Pulmonary artery endothelial cell (primary cell): ENCODE data around the gene DCST2. TPM values are rescaled to one million over a fixed set of nuclear protein-coding genes. Genes with fewer than 3 reads are reported as not detected.

Experiments used
- DNase-seq: peaks from one replicate; pipeline ENCODE4 v3.0.0-alpha.2; 2011; ENCODE audit warnings: low read depth, low spot score
- total RNA-seq: library from RNA; depleted of rRNA; stranded (reverse); fragments of >200 nt; gene quantifications from 2 replicates; pipeline ENCODE4 v1.2.3, GENCODE V29; 2014

DCST2 gene
- total RNA-seq, 1 donor from 2014 or later, result 0.07 TPM

DNA sequence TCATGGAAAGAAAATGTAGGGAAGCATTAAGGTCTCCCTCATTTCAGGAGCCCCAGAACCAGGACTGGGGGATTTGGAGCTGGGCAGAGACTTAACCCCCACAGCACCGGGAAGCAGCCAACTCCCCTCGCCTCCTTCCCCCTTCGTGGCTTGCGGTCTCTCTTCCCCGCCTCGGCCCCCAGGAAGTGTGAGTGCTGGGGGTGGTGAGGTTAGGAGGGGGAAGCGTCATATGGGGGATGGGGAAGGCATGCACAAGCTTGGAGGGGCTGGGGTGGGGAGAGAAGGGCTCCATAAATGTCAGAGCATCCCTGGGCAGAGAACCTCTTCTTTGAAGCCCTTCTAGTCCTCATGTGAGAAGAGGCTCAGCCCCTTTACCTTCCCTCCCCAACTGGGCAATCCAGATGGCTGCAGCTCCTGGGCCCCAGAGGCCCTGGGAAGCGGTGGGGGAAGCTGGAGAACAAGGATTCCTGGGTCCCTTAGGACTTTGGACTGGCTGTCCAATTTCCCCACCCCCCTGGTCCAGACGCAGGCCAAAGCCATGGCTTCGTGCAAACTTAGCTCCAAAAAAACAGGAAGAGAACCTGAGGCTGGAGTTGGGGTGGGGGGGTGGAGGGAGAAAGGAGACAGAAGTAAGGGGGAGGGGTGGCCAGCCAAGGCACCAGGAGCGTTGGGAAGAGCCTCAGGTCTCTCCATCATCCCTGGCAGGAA, 23.2 kb downstream of the DCST2 start:
- no peak for DNase-seq

DNA sequence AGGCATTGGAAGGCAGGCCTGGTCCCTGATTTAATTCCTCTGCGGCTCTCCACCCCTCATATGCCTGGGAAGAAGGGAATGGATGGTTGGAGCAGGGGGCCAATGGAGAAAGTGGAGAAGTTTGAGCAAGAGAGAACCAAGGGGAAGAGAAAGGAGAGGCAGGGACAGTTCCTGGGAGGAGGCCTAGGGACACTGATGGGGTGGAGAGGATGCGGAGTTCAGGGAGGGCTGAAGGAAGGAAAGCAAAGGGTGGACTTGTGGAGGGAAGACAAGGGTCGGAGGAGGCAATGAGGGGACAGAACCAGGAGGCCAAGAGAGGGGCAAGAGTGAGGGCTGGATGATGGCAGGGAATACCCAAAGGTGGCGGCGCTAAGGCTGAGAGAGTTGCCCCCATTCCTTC, 23.8 kb downstream of the DCST2 start:
- no peak for DNase-seq

DNA sequence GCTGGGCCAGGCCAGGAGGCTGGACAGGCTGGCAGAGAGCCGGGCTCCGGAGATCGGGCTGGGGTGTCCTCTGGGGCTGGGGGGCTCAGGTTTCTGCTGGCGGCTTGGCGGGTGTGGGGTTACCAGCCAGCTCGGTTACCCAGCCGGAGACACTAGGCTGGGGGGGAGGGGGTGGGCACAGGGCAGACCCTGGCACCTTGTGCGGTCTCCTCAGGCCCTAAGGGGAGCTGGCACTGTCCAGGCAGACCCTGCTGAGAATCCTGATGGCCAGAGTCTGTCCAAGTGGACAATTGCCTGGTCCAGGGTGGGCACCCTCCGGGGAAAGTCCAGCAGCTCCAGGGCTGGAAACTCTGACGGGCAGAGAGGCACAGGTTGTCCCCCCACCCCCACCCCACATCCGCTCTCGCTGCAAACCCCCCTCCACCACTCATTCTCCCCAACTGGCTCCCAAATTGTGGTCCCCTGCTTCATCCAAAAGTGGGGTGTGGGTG, 24.3 kb downstream of the DCST2 start:
- DNase-seq, result no peak

DNA sequence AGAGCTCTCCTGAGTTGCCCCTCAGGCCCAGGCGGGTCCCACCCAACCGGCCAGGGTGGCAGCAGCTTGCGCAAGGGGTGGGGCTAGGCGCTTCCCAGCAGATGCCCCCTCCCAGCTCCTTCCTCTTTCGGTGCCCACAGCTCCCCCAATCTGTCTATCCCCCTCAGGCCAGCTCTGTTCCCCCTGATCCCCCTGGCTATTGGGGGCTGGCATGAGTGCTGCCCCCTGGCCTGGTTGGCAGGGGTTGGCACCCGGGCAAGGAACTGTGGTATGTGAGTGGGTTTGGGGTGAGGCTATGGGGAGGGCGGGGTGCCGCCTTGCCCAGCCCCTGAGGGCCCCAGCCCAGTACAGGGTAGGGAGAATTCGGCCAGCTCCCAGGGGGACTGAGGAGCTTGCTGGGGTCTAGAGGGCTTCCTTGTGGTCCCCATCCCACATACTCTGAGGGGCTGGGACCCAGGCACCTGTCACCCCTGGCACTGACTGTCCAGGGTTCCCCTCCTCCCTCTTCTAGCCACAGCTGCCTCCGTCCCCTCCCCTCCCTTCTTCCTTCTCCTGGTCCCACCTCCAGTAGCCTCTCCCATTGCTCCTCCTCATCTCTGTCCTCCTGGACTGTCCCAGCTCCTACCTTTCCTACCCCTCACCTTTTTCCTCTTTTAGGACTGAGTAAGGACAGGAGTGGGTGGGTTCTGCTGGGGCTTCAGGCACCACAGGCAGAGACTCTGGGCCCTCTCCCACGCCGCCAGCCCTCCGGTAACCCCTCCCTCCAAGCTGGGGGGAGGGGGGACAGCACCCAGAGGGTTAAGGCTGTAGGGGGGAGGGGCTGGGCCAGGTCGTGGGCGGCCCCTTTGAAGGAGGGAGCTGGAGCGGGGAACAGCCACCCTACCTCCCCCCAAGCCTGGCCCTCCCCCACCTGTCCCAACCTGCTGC, 25.3 kb downstream of the DCST2 start:
- DNase-seq, result no peak

DNA sequence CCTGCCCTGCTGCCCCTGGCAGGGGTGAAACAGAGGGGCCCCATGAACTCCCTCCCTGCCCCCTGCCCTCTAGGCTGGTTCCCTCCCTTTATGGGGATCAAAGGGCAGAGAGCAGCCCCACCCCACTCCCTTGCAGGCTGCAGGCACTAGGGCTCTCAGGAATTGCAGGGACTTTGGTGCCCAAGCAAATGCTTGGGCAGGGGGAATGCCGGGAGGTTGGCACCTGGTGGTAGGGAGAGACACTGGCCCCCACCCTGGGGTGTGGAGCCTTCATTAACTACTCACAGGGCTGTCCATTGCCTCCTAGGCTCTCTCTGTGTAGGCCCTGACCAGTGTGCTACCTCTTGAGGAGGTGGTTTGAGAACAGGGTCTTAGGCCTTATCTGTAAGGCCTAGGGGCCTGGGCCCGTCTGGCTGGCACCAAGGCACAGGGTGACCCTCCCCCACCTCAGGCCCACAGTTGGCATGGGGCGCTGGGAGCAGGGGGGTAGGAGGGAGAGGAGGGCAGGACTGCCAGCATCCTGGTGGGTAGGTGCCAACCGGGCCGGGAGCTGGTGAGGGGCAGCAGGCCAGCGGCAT, 26.2 kb downstream of the DCST2 start:
- DNase-seq, result no peak

DNA sequence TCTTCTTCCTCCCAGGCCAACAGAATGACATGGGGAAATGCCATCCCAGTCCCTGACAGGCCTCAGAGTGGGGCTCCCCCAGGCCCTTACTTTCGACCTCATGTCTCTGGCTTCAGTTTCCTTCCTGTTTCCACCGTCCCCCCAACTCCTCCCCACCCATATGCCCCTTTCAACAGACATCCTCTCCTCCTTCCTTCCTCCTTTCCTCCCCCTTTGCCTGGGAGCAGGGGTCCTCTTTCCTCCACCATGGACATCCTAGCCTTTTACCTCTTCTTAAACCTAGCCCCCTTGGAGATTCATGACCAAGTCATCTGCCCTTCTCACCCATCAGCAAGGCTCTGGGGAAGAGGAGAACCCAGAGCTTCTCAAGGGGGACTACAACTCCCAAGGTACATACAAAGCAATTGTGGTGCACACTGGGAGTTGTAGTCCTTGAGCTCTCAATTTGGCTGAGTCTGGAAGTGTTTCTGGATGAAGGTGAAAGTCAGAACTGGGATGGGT, 26.9 kb downstream of the DCST2 start:
- no peak for DNase-seq

DNA sequence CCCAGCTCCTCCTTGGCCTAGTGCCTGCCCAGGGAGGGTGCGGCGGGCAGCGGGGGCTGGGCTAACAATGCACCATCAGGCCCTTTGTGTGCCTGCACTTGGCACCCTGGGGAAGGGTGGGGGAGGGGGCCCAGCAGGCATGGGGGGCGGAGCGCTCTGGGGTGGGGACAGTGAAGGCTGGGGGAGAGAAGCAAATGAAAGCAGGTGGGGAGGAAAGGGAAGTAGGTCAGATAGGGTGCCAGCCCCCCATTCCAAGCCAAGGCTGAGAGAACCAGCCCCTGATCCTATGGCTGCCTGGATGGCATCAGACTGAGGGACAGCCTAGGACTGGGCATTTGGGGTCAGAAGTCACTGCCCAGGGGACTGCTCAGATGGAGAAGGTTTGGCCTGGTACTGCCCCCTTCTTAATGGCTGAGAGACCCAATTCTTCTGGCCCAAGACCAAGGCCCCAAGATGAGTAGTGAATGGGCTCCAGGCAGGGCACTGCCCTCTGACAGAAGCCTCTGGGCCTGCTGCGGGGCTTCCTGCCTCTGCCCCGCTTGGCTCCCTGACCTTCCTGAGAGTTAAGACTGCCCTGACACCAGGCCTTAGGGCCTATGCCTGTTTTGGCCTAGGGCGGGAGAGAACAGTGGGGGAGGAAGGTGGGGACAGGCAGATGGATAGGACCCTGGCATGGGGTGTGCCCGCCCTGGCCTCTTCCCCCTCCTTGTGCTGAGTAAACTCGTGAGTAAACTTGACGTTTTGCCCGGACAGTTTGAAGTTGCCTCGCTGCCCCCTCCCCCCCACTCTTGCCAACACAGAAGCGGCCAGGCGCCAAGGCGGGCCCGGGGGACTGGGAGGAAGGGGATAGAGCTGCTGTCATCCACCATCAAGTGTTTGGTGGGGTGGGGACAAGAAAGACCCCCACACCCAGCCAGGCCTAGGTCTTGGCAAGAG, 28.2 kb downstream of the DCST2 start:
- no peak for DNase-seq

DNA sequence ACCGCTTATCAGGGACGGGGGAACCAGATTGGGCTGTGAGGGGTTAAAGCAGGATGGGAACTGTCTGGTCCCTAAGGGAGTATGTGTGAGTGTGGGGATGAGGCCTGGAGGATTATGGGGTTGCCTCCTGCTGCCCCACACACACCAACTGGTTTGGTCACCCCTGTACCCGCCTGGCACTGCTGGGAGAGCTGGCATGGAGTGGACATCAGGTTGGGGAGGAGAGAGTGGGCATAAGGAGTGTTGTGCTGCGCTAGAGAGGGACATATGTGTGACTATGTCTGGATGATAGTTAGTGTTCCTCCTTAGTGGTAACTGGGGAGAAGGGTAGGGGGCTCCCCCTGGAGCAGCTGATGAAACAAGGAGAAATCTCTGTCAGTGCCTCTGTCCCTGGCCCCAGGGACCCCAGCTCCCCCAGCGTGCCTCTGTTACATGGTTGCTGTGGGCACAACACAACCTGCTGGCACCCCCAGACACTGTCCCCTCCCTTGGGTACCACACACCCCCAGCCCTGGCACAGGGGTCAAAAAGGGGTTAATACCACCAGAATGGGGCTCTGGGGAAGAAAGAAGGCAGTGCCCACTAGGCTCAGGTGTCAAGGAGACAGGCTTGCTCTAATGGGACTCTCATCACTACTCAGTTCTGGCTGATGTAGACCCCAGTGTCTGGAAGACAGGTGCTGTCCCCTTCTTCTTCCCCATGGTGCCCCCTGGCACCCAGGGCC, 29.1 kb downstream of the DCST2 start:
- no peak for DNase-seq

DNA sequence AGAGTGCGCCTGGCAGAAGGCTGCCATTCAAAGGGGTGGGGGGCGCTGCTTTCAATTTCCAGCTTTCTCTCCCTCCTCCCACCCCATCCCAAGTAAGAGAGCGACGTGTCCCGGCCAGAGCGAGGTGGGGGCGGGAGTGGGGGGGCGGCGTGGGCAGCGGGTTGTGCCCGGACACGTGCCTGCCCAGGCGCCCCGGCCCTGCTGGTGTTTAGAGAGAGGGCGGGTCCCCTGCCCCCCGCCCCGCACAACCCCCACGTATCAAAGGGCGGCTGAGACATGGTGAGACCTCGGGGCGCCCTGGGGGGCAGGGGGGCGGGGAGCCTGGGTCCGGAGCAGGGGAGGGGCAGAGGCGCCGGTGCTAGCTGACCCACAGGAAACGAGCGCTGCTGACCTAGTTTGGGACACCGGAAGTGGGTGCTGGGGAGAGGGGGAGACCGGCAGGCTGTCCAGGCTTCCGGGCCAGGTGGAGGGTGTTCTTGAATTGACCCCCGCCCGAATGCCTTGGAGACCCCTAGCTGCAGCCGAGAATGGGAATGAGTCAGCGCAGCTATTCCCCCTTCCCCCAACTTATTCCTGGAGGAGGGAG, 29.7 kb downstream of the DCST2 start:
- DNase-seq, result no peak

DNA sequence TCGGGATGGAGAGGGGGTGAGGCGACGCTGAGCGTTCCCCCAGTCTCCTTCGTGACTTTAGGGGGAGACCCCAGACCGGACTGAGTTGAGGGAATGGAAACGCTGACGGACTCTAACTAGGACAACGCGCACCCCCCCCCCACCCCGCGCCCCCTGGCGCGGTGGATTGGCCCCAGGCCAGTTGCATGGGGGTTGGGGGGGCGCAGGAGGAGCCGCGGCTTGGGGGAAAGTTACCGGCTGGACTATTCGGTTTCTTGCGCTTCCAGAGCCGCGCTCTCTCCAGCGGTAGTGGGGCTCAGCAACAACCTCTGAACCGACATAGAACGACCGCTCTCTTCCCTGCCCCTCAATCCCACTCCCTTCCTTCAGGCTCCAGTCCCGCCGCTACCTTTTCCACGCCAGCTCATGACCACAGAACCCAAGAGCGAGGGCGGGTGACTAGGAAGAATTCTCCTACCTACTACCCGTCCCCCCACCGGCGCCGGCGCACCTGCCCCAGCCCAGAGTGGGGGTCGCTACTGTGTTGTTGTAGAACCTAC, 30.3 kb downstream of the DCST2 start:
- DNase-seq, result no peak

DNA sequence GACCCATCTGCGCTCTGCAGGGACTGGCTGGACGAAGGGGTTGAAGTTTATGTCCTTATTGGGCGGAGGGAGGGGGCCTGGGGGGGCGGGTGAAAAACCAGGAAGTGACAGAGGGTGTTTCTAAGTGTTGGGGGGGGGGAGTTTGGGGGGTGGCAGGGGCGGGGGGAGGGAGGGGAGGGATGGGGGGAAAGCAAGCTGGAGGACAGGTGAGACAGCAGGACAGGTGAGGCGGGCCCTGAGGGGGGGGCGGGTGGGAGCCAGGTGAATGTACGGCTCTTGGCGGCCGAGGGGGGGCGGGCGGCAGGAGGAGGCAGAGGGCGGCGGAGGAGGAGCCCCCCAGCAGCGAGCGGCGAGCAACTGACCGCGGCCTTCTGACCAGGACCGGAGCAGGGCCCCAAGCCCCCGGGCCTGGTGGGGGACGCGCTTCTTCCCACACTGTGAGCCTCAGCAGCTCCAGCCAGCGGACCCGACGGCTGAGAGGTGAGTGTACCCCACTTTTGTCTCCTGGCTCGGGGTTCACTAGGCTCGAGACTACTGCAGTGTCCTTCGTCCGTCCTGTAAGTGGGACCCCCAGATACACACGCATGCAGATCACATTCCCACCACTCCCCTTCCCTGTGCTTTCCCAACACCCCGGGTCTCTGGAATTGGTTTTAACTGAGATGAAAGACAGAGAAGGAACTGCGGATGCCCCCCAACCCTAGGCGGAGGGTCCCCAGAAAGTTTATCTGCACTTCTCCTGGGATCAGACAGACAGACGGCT, 30.9 kb downstream of the DCST2 start, which contains the start of gene ZBTB7B:
TSS of gene ZBTB7B (plus strand) at position 339 of the 763 bp plus-strand sequence. CDS start 11,859 bp downstream, outside the sequence.
- no peak for DNase-seq

DNA sequence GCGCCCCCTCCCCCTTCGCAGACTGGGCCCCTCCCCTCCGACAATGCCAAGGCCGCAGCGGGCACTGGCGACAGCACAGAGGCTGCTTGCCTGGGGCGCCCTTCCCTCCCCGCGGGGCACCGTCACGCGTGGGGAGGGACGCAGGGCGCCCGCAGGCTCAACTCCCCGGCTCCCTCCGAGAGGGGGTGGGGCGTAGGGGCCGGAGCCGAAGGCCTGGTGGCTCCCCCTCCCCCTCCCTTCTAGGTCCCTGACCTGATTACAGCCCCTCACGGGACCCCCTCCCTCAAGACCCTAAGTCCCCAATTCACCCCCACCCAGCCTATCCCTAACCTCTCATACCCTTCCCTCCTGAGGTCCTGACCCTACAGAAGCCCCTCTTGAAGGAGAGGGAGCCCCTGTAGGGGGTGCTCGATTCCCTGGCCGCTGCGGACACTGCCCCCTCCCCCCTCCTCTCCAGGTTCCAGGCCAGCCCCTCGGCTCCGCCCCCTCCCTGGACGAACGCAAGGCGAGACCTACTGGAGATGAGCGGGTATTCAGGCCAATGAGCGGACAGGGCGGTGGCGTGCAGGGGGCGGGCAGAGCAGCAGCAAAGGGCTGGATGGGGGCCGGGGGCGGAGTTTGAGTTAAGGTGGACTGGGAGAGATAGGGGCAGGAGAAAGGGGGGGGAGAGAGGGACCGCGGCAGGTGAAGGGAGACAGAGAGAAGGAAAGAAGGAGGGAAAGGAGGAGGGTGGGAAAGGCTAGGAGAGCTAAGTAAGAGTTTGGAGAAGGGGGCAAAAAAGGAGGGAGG, 31.7 kb downstream of the DCST2 start:
- peak; percentile 96 for DNase-seq

DNA sequence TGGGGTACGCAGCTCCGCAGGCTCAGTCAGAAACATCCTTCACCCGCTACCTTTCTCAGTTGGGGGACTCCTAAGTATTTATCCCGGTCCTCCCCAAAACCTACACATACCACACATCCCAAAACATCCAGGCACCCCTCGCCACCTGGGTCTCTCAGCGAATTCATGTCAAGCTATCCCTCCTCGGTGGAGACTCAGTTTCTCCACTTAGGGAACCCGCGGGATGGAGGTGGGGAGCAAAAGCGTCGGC, 32.2 kb downstream of the DCST2 start:
- DNase-seq, result no peak

DNA sequence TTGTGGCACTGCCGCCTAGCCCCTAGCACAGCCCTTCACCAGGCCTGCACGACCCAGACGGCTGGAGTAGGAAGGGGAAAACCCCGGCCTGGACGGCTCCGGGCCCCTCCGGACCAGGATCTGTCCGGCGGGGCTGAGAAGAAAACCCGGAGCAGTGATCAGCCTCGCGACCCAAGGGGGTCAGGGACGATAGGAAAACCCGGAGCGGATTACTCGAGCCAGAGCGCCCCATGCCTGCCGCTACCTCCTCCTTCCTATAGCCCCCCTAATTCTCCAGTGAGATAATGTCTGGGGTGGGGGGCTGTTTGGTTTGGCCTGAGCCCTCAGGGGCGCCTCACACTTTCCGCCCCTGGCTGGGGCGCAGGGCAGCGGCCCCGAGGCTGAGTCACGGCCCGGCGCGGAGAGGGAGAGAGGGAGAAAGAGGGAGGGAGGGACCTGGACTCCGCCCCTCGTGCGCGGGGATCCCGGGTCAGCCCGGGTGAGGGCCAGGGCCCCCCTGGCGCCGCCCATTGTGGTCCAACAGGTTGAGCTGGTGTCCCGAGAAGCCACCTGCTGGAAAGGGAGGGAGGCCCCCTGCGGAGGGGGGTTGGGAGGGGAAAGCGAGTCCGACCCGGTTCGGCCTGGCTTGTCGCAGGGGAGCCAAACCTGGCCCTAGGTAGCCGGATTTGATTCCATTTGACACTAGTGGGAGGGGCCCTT, 32.7 kb downstream of the DCST2 start:
- DNase-seq, result peak; percentile 56

DNA sequence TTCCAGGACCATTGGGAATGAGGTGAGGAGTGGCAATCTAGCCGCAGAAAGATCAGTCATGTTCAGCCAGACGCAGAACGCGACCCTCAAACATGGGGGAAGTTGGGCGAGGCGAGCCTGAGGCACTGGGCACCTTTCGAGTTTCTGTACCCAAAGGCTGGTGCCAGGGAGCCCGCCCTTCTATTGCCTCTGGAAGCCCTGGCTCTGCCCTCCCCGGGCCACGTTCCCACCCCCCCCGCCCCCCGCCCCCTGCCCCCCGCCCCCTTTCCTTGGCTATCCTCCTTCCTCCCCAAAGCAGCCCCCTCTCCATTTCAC, 33.2 kb downstream of the DCST2 start:
- no peak for DNase-seq

DNA sequence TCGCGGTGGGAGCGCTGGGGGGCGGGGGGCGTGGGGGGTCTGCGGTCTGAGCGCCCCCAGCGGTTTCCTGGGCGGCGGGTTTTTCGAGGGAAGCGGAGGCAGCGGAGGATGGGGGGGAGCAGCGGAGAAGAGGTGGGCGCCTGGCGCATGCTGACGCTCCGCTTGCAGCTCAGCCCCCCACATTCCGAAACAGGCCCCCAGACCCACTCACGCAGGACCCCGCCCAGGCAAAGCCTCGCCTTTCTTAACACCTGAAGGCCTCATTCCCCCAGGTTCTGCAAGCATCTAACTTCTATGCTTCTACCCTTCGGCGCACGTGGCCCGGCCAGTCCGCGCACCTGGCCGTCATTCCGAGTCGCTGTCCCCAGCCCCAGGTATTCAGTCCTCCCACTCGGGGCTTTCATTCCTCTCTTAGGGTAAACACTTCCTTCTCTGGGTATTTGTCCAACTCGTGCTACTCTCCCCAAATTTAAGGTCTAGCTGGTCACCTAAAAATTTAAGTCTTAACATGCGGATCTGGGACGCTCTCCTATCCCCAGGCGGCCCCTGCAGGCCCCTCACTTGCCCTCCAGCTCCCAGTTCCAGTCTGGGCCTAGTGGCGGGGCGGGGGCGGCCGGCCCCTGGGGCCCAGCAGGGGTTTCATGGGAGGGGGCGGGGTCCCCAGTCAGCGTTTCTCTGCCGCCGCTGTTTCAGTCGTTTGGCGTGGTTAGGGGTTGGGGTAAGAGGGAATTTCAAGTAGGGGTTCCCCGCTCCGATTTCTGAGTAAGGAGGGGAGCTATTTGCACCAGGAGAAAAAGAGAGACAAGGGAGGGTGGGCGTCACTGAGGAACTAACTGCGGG, 33.8 kb downstream of the DCST2 start:
- no peak for DNase-seq
